ENCODE data around the gene NHERF1. TPM values are rescaled to one million over a fixed set of nuclear protein-coding genes. Genes with fewer than 3 reads are reported as not detected.

The NHERF1 gene
- total and polyA plus RNA-seq, 2 of the 13 experiments (the other 11 are each of a cell fraction or from before 2014, with no cell fraction given), result 169 to 269 TPM

GRCh38 chr17:74738051-74738996 lies 10.1 kb upstream of the NHERF1 start (continued):
- no peak for TF ChIP-seq ATAD3A (CRISPR knock-in tag; IDR thresholded peaks at IDR 0.05)
- TF ChIP-seq NCOR1 (IDR thresholded peaks at IDR 0.05; ENCODE audit: borderline replicate concordance, low read length), result no peak
- TF ChIP-seq PHF8 (CRISPR knock-in tag; IDR thresholded peaks at IDR 0.05), result peak; percentile 54
- TF ChIP-seq ZNF790 (CRISPR knock-in tag; IDR thresholded peaks at IDR 0.05; ENCODE audit: borderline replicate concordance), result no peak
- no peak for TF ChIP-seq ZNF781 (CRISPR knock-in tag; IDR thresholded peaks at IDR 0.05; ENCODE audit: borderline replicate concordance, not compliant biosample characterization)
- peak; percentile 70 for TF ChIP-seq KDM5B (CRISPR knock-in tag; IDR thresholded peaks at IDR 0.05; ENCODE audit: borderline replicate concordance)
- TF ChIP-seq ZBTB7A (CRISPR knock-in tag; IDR thresholded peaks at IDR 0.05), result no peak
- TF ChIP-seq MEIS2 (CRISPR knock-in tag; IDR thresholded peaks at IDR 0.05), result no peak
- TF ChIP-seq ZNF382 (CRISPR knock-in tag; IDR thresholded peaks at IDR 0.05; ENCODE audit: borderline replicate concordance), result no peak
- TF ChIP-seq, protein P1, sequence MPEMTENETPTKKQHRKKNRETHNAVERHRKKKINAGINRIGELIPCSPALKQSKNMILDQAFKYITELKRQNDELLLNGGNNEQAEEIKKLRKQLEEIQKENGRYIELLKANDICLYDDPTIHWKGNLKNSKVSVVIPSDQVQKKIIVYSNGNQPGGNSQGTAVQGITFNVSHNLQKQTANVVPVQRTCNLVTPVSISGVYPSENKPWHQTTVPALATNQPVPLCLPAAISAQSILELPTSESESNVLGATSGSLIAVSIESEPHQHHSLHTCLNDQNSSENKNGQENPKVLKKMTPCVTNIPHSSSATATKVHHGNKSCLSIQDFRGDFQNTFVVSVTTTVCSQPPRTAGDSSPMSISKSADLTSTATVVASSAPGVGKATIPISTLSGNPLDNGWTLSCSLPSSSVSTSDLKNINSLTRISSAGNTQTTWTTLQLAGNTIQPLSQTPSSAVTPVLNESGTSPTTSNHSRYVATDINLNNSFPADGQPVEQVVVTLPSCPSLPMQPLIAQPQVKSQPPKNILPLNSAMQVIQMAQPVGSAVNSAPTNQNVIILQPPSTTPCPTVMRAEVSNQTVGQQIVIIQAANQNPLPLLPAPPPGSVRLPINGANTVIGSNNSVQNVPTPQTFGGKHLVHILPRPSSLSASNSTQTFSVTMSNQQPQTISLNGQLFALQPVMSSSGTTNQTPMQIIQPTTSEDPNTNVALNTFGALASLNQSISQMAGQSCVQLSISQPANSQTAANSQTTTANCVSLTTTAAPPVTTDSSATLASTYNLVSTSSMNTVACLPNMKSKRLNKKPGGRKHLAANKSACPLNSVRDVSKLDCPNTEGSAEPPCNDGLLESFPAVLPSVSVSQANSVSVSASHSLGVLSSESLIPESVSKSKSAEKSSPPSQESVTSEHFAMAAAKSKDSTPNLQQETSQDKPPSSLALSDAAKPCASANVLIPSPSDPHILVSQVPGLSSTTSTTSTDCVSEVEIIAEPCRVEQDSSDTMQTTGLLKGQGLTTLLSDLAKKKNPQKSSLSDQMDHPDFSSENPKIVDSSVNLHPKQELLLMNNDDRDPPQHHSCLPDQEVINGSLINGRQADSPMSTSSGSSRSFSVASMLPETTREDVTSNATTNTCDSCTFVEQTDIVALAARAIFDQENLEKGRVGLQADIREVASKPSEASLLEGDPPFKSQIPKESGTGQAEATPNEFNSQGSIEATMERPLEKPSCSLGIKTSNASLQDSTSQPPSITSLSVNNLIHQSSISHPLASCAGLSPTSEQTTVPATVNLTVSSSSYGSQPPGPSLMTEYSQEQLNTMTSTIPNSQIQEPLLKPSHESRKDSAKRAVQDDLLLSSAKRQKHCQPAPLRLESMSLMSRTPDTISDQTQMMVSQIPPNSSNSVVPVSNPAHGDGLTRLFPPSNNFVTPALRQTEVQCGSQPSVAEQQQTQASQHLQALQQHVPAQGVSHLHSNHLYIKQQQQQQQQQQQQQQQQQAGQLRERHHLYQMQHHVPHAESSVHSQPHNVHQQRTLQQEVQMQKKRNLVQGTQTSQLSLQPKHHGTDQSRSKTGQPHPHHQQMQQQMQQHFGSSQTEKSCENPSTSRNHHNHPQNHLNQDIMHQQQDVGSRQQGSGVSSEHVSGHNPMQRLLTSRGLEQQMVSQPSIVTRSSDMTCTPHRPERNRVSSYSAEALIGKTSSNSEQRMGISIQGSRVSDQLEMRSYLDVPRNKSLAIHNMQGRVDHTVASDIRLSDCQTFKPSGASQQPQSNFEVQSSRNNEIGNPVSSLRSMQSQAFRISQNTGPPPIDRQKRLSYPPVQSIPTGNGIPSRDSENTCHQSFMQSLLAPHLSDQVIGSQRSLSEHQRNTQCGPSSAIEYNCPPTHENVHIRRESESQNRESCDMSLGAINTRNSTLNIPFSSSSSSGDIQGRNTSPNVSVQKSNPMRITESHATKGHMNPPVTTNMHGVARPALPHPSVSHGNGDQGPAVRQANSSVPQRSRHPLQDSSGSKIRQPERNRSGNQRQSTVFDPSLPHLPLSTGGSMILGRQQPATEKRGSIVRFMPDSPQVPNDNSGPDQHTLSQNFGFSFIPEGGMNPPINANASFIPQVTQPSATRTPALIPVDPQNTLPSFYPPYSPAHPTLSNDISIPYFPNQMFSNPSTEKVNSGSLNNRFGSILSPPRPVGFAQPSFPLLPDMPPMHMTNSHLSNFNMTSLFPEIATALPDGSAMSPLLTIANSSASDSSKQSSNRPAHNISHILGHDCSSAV (CRISPR knock-in tag; IDR thresholded peaks at IDR 0.05; ENCODE audit: borderline replicate concordance), result no peak
- TF ChIP-seq BRD4 (CRISPR knock-in tag; IDR thresholded peaks at IDR 0.05), result no peak
- TF ChIP-seq MEF2D (CRISPR knock-in tag; IDR thresholded peaks at IDR 0.05), result no peak
- no peak for TF ChIP-seq ATF7 (IDR thresholded peaks at IDR 0.05)
- TF ChIP-seq ATF7 (CRISPR knock-in tag; IDR thresholded peaks at IDR 0.05), result no peak
- no peak for TF ChIP-seq ZNF207 (IDR thresholded peaks at IDR 0.05; ENCODE audit: borderline replicate concordance)
- no peak for TF ChIP-seq SKI (IDR thresholded peaks at IDR 0.05; ENCODE audit: partially characterized antibody)
- TF ChIP-seq TBP (CRISPR knock-in tag; IDR thresholded peaks at IDR 0.05), result no peak
- TF ChIP-seq ZNF160 (CRISPR knock-in tag; IDR thresholded peaks at IDR 0.05), result 0 out of 2 replicates have a peak, but pooled peaks have one; percentile 28
